SK-N-DZ (cell line): ENCODE measurements around the gene CRABP1.

Experiments
- small RNA-seq, 2 experiments: library from RNA; depleted of rRNA; stranded (forward); fragments of <200 nt; gene quantifications; one replicate each; pipeline ENCODE3, GENCODE V24; 2014

CRABP1 gene

Small RNAs within 50 kb of the gene (small RNA-seq; reads per million reads assigned to genes)
- gene AC090607.5 = 0.04 to 0.05 reads per million in 2 experiments
